Ishikawa (cell line): Measurements from ENCODE around the gene ARHGEF28.

Experiments used
- CEBPB ChIP-seq: IDR thresholded peaks from 2 replicates; pipeline ENCODE4 v1.6.1; 2012
- CREB1 ChIP-seq: IDR thresholded peaks from 2 replicates; pipeline ENCODE4 v1.6.1; 2012; ENCODE audit warnings: low read depth
- EGR1 ChIP-seq: IDR thresholded peaks from 2 replicates; pipeline ENCODE4 v1.6.1; 2012
- EP300 ChIP-seq: IDR thresholded peaks from 2 replicates; pipeline ENCODE4 v1.6.1; 2012; ENCODE audit warnings: borderline replicate concordance
- FOXM1 ChIP-seq: IDR thresholded peaks from 2 replicates; pipeline ENCODE4 v1.6.1; 2012; ENCODE audit warnings: low read depth, borderline replicate concordance
- MAX ChIP-seq: IDR thresholded peaks from 2 replicates; pipeline ENCODE4 v1.6.1; 2012
- NFIC ChIP-seq: IDR thresholded peaks from 2 replicates; pipeline ENCODE4 v1.6.1; 2012
- RAD21 ChIP-seq: IDR thresholded peaks from 2 replicates; pipeline ENCODE4 v1.6.1; 2012; ENCODE audit warnings: low read depth
- REST ChIP-seq: IDR thresholded peaks from 2 replicates; pipeline ENCODE4 v1.6.1; 2012; ENCODE audit warnings: low read depth, mild to moderate bottlenecking
- TAF1 ChIP-seq: IDR thresholded peaks from 2 replicates; pipeline ENCODE4 v1.6.1; 2012; ENCODE audit warnings: low read depth, mild to moderate bottlenecking
- TCF12 ChIP-seq: IDR thresholded peaks from 2 replicates; pipeline ENCODE4 v1.6.1; 2012; ENCODE audit warnings: low read depth
- TEAD4 ChIP-seq: IDR thresholded peaks from 2 replicates; pipeline ENCODE4 v1.6.1; 2012
- USF1 ChIP-seq: IDR thresholded peaks from 2 replicates; pipeline ENCODE4 v1.6.1; 2012
- YY1 ChIP-seq: IDR thresholded peaks from 2 replicates; pipeline ENCODE4 v1.6.1; 2012; ENCODE audit warnings: low read depth
- ZBTB7A ChIP-seq: IDR thresholded peaks from 2 replicates; pipeline ENCODE4 v1.6.1; 2012; ENCODE audit warnings: low read depth

The ARHGEF28 gene

GRCh38 chr5:73649926-73650325 lies 23.9 kb downstream of the ARHGEF28 start:
- TF ChIP-seq REST (no peak), TAF1 (no peak), RAD21 (no peak), CREB1 (no peak), CEBPB (no peak), TCF12 (no peak), ZBTB7A (no peak), USF1 (no peak), TEAD4 (no peak)

- TF ChIP-seq EGR1 (no peak), USF1 (no peak), YY1 (no peak), MAX (no peak), CREB1 (no peak), CEBPB (no peak), FOXM1 (no peak), NFIC (no peak), TCF12 (no peak), TEAD4 (no peak), RAD21 (no peak), TAF1 (no peak)
Observed at GRCh38 chr5:73652391-73652790, 26.4 kb downstream of the ARHGEF28 start.

- TF ChIP-seq USF1 (no peak), CREB1 (no peak), RAD21 (no peak), EGR1 (no peak), TAF1 (no peak), YY1 (no peak), REST (no peak), FOXM1 (no peak), NFIC (no peak), TEAD4 (no peak)
Observed at GRCh38 chr5:73654171-73654811, 28.3 kb downstream of the ARHGEF28 start.

GRCh38 chr5:73654819-73655318 lies 28.9 kb downstream of the ARHGEF28 start:
- TF ChIP-seq CREB1: no peak
- no peak for TF ChIP-seq YY1
- TF ChIP-seq NFIC: no peak
- TF ChIP-seq CEBPB: no peak
- no peak for TF ChIP-seq EGR1
- TF ChIP-seq ZBTB7A: no peak
- TF ChIP-seq RAD21: no peak
- TF ChIP-seq MAX: no peak
- TF ChIP-seq EP300: no peak
- TF ChIP-seq TCF12: no peak
- TF ChIP-seq USF1: no peak
- no peak for TF ChIP-seq TEAD4
- no peak for TF ChIP-seq FOXM1
- TF ChIP-seq TAF1: no peak
- TF ChIP-seq REST: no peak
